Measurements from ENCODE around the gene SP1. TPM values are rescaled to one million over a fixed set of nuclear protein-coding genes. Genes with fewer than 3 reads are reported as not detected.
"Not testable (repeated sequence)": the region's sequence is repeated elsewhere in the genome, so short reads cannot be mapped to it uniquely, and the experiment has no call there.

Gene SP1
- total RNA-seq, result 32.7 and 47.1 TPM in 2 replicates

DNA sequence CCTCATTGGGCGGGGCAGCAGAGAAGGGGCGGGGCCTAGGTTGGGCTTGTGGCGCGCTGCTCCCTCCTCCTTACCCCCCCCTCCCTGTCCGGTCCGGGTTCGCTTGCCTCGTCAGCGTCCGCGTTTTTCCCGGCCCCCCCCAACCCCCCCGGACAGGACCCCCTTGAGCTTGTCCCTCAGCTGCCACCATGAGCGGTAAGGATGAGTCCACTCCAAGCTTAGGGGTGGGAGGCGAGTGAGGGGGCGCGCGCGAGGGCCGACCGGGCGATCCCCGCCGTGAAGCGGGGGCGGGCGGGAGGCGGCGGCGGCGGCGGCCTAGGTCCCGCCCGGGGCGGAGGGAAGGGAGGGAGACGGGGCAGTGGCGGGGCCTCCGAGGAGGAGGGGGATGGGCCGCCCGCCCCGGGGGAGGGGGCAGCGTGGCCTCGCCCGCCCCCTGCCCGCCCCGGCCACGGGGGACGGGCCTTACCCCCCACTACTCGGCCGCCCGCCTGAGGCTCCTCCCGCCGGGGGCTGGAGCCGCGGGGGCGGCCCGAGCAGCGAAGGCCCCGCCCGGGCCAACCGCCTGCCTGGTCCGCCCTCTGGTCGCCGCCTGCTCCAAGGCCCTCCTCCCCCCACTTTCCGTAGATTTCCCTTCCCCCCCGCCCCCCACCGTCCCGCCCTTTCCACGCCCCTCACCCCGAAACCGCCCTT, at the start of gene SP1:
Gene SP1, plus strand, starts transcription at position 73 of the 690 bp plus-strand sequence. Its CDS starts 116 bp downstream, at position 189.
- peak; percentile 94 for DNase-seq

- no peak for DNase-seq
Observed at GRCh38 chr12:53330671-53331070, 49.3 kb upstream of the SP1 start.

DNA sequence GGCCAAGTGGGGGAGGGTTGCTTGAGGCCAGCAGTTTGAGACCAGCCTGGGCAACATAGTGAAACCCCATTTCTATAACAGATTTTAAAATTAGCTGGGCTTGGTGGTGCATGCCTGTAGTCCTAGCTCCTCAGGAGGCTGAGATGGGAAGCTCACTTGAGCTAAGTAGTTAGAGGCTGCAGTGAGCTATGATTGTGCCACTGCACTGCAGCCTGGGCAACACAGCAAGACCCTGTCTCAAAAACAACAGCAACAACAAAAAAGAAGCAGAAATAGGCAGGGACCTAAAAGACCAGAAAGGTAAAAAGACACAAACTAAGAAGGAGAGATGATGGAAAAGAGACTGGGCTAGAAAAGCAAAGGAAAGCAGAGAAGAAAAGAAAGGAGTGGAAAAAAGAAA, 47.6 kb upstream of the SP1 start:
- not testable (repeated sequence) for DNase-seq

DNA sequence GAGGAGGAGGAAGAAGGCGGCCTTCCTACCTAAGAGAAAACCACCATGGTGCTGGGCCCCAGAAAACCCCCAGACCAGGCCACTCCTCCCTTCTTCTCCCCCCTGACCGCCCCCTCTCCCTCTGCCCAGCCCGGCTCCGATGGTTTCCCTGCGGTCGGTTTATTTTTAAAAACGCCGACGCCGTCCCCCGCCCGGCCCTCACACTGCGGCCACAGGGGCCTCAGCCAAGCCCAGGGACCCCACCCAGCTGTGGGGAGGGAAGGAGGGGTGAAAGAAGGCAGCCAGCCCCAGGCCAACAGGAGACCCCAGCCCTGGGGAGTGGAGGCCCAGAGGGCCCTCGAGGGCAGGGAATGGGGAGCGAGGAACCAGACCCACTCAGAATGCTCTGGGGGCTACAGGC, 47.2 kb upstream of the SP1 start:
- no peak for DNase-seq

DNA sequence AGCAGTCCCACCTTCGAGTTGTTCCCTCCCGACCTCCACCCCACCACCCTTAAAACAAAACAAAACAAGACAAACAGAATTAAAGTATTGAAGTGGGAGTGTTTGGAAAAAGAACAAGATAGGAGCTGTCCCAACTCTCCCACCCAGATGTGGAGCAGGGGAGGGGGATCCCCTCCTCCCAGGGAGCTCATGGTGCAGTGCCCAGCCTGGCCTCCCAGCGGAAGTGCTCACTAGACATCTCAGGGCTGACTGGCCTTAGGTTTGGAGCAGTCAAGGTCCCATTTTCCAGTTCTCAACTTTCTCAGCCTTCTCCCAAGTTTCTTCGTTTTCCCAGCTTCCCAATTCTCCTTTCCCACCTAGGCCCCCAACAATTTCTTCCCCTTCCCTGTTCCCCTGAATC, 46.7 kb upstream of the SP1 start:
- DNase-seq, result no peak

DNA sequence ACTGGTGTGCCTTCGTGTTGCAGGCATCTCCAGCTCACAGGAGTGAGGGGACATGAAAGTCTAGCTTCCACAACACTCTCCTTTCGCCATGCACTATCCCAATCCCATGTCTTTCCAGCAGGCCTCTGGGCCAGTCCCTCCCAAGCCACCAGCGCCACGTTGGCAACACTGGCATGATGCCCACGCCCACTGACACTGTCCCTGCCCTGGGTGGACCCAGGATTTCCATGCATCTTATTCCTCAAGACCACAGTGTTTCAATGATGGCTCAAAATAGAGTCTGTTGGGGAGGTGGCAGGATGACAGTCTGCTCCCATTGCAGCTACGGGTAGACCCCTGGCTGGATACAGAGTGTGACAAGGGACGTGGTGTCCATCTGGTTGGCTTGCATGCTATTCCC, 46.1 kb upstream of the SP1 start:
- DNase-seq, result no peak

GRCh38 chr12:53334822-53335221, 45.2 kb upstream of the SP1 start:
- no peak for DNase-seq

- no peak for DNase-seq
Observed at GRCh38 chr12:53336181-53336681, 43.7 kb upstream of the SP1 start, which contains the start of gene SP7. Gene SP7 (minus strand): TSS chr12:53336354. CDS start chr12:53335646, 708 bp downstream.

GRCh38 chr12:53338017-53338416, 42.0 kb upstream of the SP1 start:
- DNase-seq, result no peak

GRCh38 chr12:53338916-53339315, 41.1 kb upstream of the SP1 start:
- DNase-seq, result no peak

- DNase-seq, result no peak
Observed at GRCh38 chr12:53340398-53340797, 39.6 kb upstream of the SP1 start.

GRCh38 chr12:53343449-53343848, 36.5 kb upstream of the SP1 start:
- no peak for DNase-seq

DNA sequence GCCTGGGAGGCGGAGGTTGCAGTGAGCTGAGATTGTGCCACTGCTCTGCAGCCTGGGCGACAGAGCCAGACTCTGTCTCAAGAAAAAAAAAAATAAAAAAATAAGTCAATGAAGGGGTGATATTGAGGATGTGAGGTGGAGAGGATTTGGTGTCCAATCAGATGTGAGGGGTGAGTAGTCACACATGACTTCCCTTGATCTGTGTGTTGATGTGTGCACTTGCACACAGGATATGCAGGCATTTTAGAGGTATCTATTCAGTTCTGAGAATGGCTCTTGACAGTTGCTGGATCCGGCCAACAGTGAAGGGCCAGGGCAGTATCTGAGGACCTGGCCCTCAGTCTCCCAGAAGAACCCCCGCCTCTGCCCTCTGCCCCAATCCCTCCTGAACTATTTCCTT, 36.0 kb upstream of the SP1 start:
- DNase-seq, result no peak

DNA sequence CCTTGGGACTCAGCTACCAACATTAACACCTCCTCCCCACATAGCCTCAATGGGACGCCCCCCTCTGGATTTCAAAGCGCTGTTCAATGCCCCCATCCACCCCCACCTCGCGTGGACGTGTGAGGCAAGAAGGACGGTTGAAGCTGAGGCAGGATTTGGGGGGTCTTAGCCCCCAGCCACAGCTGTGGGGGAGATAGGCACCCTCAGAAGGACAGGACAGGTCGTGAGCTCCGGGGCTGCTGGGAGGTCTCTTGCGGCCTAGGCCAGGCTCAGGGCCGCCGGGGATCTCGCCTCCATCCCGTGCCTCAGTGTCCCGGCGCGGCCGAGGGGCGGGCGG, 35.5 kb upstream of the SP1 start:
- no peak for DNase-seq

DNA sequence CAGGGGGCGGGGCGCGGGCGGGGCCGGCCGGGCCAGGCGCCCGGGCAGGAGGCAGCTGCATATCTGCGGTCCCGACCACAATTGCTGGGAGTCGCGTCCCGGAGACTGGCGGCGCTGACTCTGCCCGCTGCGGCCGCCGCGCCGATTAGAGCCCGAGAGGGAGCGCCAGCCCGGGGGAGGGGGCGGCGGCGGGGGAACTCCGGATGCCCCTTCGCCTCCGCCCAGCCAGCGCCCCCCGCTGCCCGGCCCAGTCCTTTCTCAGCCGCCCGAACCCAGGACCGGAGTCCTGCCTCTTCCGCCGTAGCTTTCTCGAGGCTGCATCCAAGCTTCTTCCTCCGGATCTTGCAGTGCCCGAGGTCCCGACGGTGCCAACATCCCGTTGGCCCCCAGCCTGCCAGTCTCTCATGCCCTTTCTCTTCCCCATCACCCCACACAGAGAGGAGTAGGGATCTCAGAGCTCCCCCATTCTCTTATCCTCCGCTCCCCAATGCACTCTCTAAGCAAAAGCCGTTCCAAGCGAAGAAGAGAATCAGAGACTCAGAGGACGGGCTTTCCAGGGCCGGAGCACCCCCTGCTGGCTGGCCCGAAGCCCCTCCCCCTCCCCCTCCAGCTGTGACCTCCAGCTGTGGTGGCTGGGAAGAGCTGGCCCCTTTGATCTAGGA, 35.0 kb upstream of the SP1 start:
- DNase-seq, result peak; percentile 78

DNA sequence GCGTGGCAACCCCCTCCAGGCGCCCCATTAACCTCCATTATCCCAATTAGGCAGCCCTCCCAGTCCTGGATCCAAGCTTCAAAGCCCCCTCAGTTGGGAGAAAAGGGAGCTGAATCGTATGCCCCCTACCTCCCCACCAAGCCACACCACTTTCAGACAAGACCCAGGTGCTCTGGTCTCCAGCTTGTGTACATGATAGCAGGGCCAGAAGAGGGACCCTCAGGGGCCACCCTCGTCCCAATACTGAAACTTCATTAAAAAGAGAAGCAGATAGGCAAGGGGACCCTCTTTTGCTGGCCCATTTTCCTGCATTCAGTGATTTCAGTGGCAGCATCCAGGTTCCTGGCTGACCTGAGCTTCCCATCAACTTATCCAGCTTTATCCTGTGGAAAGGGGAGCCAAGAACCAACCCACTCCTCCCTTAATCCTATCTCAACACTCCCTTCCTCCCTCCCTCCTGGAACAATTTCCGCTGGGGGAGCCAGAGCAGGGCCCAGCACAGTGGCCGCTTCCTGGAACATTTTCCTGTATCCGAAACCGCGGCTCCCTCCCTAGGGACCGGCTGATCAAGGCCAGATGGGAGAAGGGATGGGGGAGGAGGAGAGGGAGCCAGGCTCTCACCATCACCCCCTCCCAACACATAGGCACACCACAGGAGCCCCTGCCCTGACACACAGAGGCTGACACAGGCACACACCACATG, 34.3 kb upstream of the SP1 start:
- DNase-seq, result peak; percentile 27

DNA sequence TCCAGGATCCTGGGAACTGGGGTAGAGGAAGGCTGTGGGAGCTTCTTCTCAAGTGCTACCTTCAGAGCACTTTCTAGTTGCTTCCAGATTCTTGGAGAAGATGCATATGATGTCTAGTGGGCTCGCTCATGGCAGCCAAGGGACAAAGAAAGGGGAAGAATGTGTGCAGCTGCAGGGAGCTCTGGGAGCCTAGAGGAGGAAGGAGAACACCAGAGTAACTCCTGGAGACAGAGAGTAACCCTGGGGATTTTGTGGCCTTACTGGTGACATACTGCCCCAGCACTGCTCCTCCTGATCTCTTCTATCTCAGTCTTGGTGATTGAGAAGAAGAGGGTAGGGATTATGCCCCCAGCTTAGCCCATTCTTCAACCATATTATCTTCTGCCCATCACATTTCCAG, 33.5 kb upstream of the SP1 start:
- DNase-seq, result no peak

- DNase-seq, result no peak
Observed at GRCh38 chr12:53347905-53348304, 32.1 kb upstream of the SP1 start.

GRCh38 chr12:53352331-53353256, 27.4 kb upstream of the SP1 start:
- DNase-seq, result peak; percentile 95

- no peak for DNase-seq
Observed at GRCh38 chr12:53353257-53353655, 26.7 kb upstream of the SP1 start.

GRCh38 chr12:53355121-53355520, 24.9 kb upstream of the SP1 start:
- DNase-seq, result no peak

GRCh38 chr12:53358836-53359419, 21.0 kb upstream of the SP1 start:
- no peak for DNase-seq
